HepG2 (cell line): ENCODE results near the gene CACNB4. TPM values are rescaled to one million over a fixed set of nuclear protein-coding genes. Genes with fewer than 3 reads are reported as not detected.
"Not testable (repeated sequence)": the region's sequence is repeated elsewhere in the genome, so short reads cannot be mapped to it uniquely, and the experiment has no call there.

ENCODE experiments used
- ATAC-seq: fragments of 200-7000 bp; cut with Tn5 transposase; 3 replicates; pipeline ENCODE4 v1.9.1; 2020; ENCODE audit warnings: mild to moderate bottlenecking, moderate library complexity
- BruUV-seq: library from RNA; stranded (reverse); fragments of 400-500 nt; replicated peaks from 2 replicates; lab custom pipeline; 2021; lab: Mats Ljungman, UMichigan
- CTCF ChIA-PET: fragments of 300-600 bp; formaldehyde crosslinking; extraction: SDS; loops from one replicate; lab custom pipeline; 2021; ENCODE audit warnings: low total read pairs, inconsistent platforms, low intra/inter-chr PET ratio; lab: Yijun Ruan, JAX
- POLR2A ChIA-PET: fragments of 350-600 bp; sonication (Branson Sonifier 250); formaldehyde crosslinking; loops from one replicate; lab custom pipeline; 2020; ENCODE audit warnings: antibody characterized with exemption, inconsistent platforms; lab: Yijun Ruan, JAX
- DNase-seq: peaks from one replicate; pipeline ENCODE4 v3.0.0-alpha.2; 2015; ENCODE audit warnings: low spot score
- FAIRE-seq: peaks from 3 replicates; lab custom pipeline; 2011; peaks lifted over from hg19 to GRCh38; lab: Jason Lieb, UNC
- H2AFZ ChIP-seq: one replicate; pipeline ENCODE4 v1.6.1; 2011; ENCODE audit warnings: low read length, inconsistent platforms
- H3K27ac ChIP-seq: fragments of 300-600 bp; 3 replicates; pipeline ENCODE4 v1.8.0; 2011; ENCODE audit warnings: mixed run types, mild to moderate bottlenecking, mixed read lengths, low read length, inconsistent platforms; ENCODE audit not compliant: insufficient read depth; ENCODE audit errors: extremely low read length
- H3K27me3 ChIP-seq, 2 experiments: fragments of 200-600 bp in 1 of 2; 2 replicates in 1 of 2; 3 replicates in 1 of 2; pipeline versions ENCODE4 v1.6.0 to v1.8.0; 2011; ENCODE audit warnings: low read length in 2 of 2, mild to moderate bottlenecking in 2 of 2, moderate library complexity in 2 of 2, inconsistent platforms in 1 of 2; ENCODE audit not compliant: insufficient read depth in 2 of 2, control insufficient read depth in 1 of 2
- H3K36me3 ChIP-seq, 2 experiments: fragments of 200-600 bp in 1 of 2; replicated peaks in 1 of 2; 2 replicates in 1 of 2; 3 replicates in 1 of 2; pipeline versions ENCODE4 v1.5.1 to v1.8.0; 2011; ENCODE audit warnings: low read length in 2 of 2, inconsistent platforms in 1 of 2; ENCODE audit not compliant: insufficient read depth in 2 of 2, control insufficient read depth in 1 of 2
- H3K4me1 ChIP-seq: 2 replicates; pipeline ENCODE4 v1.5.1; 2012; ENCODE audit warnings: low read length, inconsistent platforms; ENCODE audit not compliant: insufficient read depth
- H3K4me2 ChIP-seq: 2 replicates; pipeline ENCODE4 v1.6.0; 2011; ENCODE audit warnings: low read depth, low read length, inconsistent platforms
- H3K4me3 ChIP-seq, 3 experiments: fragments of 200-600 bp in 1 of 3; sonication (generic), shearing (Covaris generic) in 1 of 3; replicated peaks in 1 of 3; 2 replicates each; pipeline ENCODE4 v1.5.1; 2011 to 2016; ENCODE audit warnings: low read length in 3 of 3, inconsistent platforms in 2 of 3, low read depth in 2 of 3, mild to moderate bottlenecking in 2 of 3, control low read depth in 1 of 3, mixed read lengths in 1 of 3; ENCODE audit not compliant: insufficient read depth in 1 of 3
- H3K79me2 ChIP-seq: one replicate; pipeline ENCODE4 v1.6.1; 2011; ENCODE audit warnings: low read length, inconsistent platforms; ENCODE audit not compliant: insufficient read depth
- H3K9ac ChIP-seq: 2 replicates; pipeline ENCODE4 v1.6.0; 2011; ENCODE audit warnings: mild to moderate bottlenecking, low read depth, low read length, inconsistent platforms; ENCODE audit not compliant: insufficient read depth
- H3K9me3 ChIP-seq: 2 replicates; pipeline ENCODE4 v1.5.1; 2012; ENCODE audit warnings: mild to moderate bottlenecking, low read length
- H4K20me1 ChIP-seq: 2 replicates; pipeline ENCODE4 v1.6.0; 2011; ENCODE audit warnings: inconsistent platforms, mild to moderate bottlenecking, low read length, moderate library complexity; ENCODE audit not compliant: insufficient read depth
- ARID3A ChIP-seq: IDR thresholded peaks from 2 replicates; pipeline ENCODE4 v1.6.1; 2012; ENCODE audit warnings: low read depth, low read length, improper control_type of control experiment
- CBX5 ChIP-seq: sonication (generic); formaldehyde crosslinking; IDR thresholded peaks from 2 replicates; pipeline ENCODE4 v1.4.0; 2020; ENCODE audit warnings: missing genetic modification reagents, borderline replicate concordance
- HNF4G ChIP-seq, 2 experiments: sonication (generic) in 1 of 2; formaldehyde crosslinking in 1 of 2; IDR thresholded peaks; 2 replicates each; pipeline versions ENCODE4 v1.4.0 to v1.6.1; 2011 to 2020; ENCODE audit warnings: borderline replicate concordance in 2 of 2, low read depth in 2 of 2, mild to moderate bottlenecking in 2 of 2, low read length in 1 of 2, missing genetic modification reagents in 1 of 2, moderate library complexity in 1 of 2
- KAT7 ChIP-seq: IDR thresholded peaks from 2 replicates; pipeline ENCODE4 v1.6.1; 2018; ENCODE audit warnings: borderline replicate concordance, missing compliant biosample characterization
- KDM2A ChIP-seq: sonication (generic); formaldehyde crosslinking; IDR thresholded peaks from 2 replicates; pipeline ENCODE4 v1.4.0; 2020; ENCODE audit warnings: low read depth, missing genetic modification reagents, borderline replicate concordance
- PRDM4 ChIP-seq: sonication (generic); formaldehyde crosslinking; IDR thresholded peaks from 2 replicates; pipeline ENCODE4 v1.9.0; 2021; ENCODE audit warnings: missing genetic modification reagents, borderline replicate concordance
- TMF1 ChIP-seq: sonication (generic); formaldehyde crosslinking; IDR thresholded peaks from 2 replicates; pipeline ENCODE4 v1.8.1; 2022; ENCODE audit warnings: low read depth, missing genetic modification reagents
- ZFP36L1 ChIP-seq: sonication (generic); formaldehyde crosslinking; IDR thresholded peaks from 2 replicates; pipeline ENCODE4 v1.8.0; 2022; ENCODE audit warnings: mild to moderate bottlenecking, missing genetic modification reagents, moderate library complexity
- ZNF275 ChIP-seq: sonication (generic); formaldehyde crosslinking; IDR thresholded peaks from 2 replicates; pipeline ENCODE4 v1.8.0; 2022; ENCODE audit warnings: missing genetic modification reagents, mild to moderate bottlenecking, inconsistent platforms, borderline replicate concordance
- ZNF331 ChIP-seq: sonication (generic); formaldehyde crosslinking; IDR thresholded peaks from 2 replicates; pipeline ENCODE4 v1.4.0; 2020; ENCODE audit warnings: missing genetic modification reagents
- ZNF777 ChIP-seq: sonication (generic); formaldehyde crosslinking; IDR thresholded peaks from 2 replicates; pipeline ENCODE4 v1.4.0; 2020; ENCODE audit warnings: missing genetic modification reagents
- whole genome bisulfite sequencing: methylation state at CpG from one replicate; pipeline ENCODE4 v1.1.6; 2017; ENCODE audit warnings: low lambda C conversion rate; 5-methylcytosine and 5-hydroxymethylcytosine counted together
- in situ Hi-C: cut with HindIII; loops from 2 replicates; pipeline ENCODE4 v1.10.0; 2017; ENCODE audit warnings: low pct_unique_long_range_greater_than_20kb; ENCODE audit not compliant: extremely low pct_ligation_motif_present
- intact Hi-C: fragments of 100-400 bp; cut with micrococcal nuclease; formaldehyde crosslinking; loops from one replicate; pipeline ENCODE4 v1.10.0; 2022; ENCODE audit not compliant: unreplicated experiment
- polyA plus RNA-seq, 8 experiments: library from polyadenylated mRNA; depleted of rRNA in 3 of 8; stranded (reverse) in 7 of 8; unstranded in 1 of 8; fragments of >200 nt; fragmentation: Illumina TruSeq in 4 of 8; extraction: Trizol in 4 of 8; gene quantifications; 2 replicates each; pipeline versions ENCODE4 v1.2.1 to v1.2.3, GENCODE V29; 2011 to 2016; ENCODE audit warnings: low read depth in 4 of 8, missing spikeins in 1 of 8, mixed read lengths in 1 of 8; ENCODE audit not compliant: insufficient read depth in 1 of 8
- total RNA-seq, 5 experiments: library from RNA; depleted of rRNA; stranded (reverse); fragments of >200 nt; fragmentation: Illumina TruSeq; extraction: Trizol; gene quantifications; 2 replicates each; pipeline ENCODE4 v1.2.3, GENCODE V29; 2016; ENCODE audit warnings: low read depth in 1 of 5

The CACNB4 gene
- total and polyA plus RNA-seq, 2 of the 13 experiments (the other 11 are each of a cell fraction or from before 2014, with no cell fraction given), result 5.1 to 14.3 TPM

DNA sequence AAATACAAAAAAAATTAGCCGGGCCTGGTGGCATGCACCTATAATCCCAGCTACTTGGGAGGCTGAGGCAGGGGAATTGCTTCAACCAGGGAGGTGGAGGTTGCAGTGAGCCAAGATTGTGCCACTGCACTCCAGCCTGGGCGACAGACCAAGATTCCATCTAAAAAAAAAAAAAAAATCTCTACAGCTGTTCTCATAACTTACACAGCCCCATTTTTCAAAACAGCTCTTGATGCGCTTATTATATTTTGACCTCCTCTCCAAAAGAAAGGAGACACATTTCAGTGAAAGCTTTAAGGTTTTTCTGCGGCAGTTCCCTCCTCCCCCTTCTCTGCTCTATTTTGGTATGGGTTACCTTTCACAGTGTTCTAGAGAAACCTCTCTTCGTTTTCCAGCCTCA is 95.6 kb downstream of the CACNB4 start:
- H3K27me3 ChIP-seq, H3K9ac ChIP-seq, POLR2A ChIA-PET, intact Hi-C loops, H3K36me3 ChIP-seq, FAIRE-seq, H3K4me2 ChIP-seq, H3K79me2 ChIP-seq, DNase-seq, H2AFZ ChIP-seq, ATAC-seq, H4K20me1 ChIP-seq, H3K4me3 ChIP-seq, BruUV-seq, CTCF ChIA-PET, H3K9me3 ChIP-seq, H3K27ac ChIP-seq: not testable (repeated sequence)
- peaks cover 20% of the 10 kb centered on the region for H3K4me1 ChIP-seq
- in situ Hi-C loops, result loop anchor here (25.0 kb wide), 1 partner anchor 366 kb away; no protein-coding TSS in a partner anchor
- WGBS, result 79% methylated on average over 5 of the region's 5 CpGs

- ChIA-PET POLR2A (no interaction called here), CTCF (interaction anchor here (0.7 to 5.1 kb wide), 5 partner anchors 9 to 222 kb away, joined by 3 to 52 read pairs (median 4); no protein-coding TSS in a partner anchor)
- H3K4me2 ChIP-seq, result no peak overlapping the region
- DNase-seq (peak; percentile 77), FAIRE-seq (peak; percentile 64), ATAC-seq (peak; percentile 64)
- H3K9ac ChIP-seq, result no peak overlapping the region
- no peaks in the 10 kb centered on the region for H3K79me2 ChIP-seq
- H3K9me3 ChIP-seq, result no peaks in the 10 kb centered on the region
- no peaks in the 10 kb centered on the region for H3K27me3 ChIP-seq
- BruUV-seq, result no TSS peak
- no peak overlapping the region for H3K4me3 ChIP-seq
- no peaks in the 10 kb centered on the region for H3K36me3 ChIP-seq
- no peak overlapping the region for H2AFZ ChIP-seq
- H4K20me1 ChIP-seq, result no peaks in the 10 kb centered on the region
- 21% methylated on average over 6 of the region's 6 CpGs for WGBS
- intact Hi-C loops (loop anchor here (1.0 to 5.0 kb wide), 3 partner anchors 26 to 357 kb away; partner anchors contain the start of gene ARL5A), in situ Hi-C loops (no loop called here)
- H3K27ac ChIP-seq, result no peak overlapping the region
- H3K4me1 ChIP-seq, result peaks cover 55% of the 10 kb centered on the region
- TF ChIP-seq CBX5 (CRISPR knock-in tag), result 0 out of 2 replicates have a peak, but pooled peaks have one; percentile 46
- peak; percentile 14; the same call in 1 of the 2 replicates for TF ChIP-seq ZNF331 (CRISPR knock-in tag)
- peak; percentile 17; the same call in 1 of the 2 replicates for TF ChIP-seq HNF4G (IDR thresholded peaks at IDR 0.05; ENCODE audit: borderline replicate concordance, low read depth, low read length)
- no peak for TF ChIP-seq HNF4G (CRISPR knock-in tag; IDR thresholded peaks at IDR 0.05; ENCODE audit: borderline replicate concordance, low read depth)
- no peak for TF ChIP-seq ZNF275 (CRISPR knock-in tag)
- TF ChIP-seq TMF1 (CRISPR knock-in tag), result no peak
- TF ChIP-seq ARID3A, result peak; percentile 77; the same call in 1 of the 2 replicates
- peak; percentile 89 for TF ChIP-seq ZNF777 (CRISPR knock-in tag)
- 0 out of 2 replicates have a peak, but pooled peaks have one; percentile 37 for TF ChIP-seq KAT7
- TF ChIP-seq KDM2A (CRISPR knock-in tag), result peak; percentile 69
- TF ChIP-seq PRDM4 (CRISPR knock-in tag), result no peak
- TF ChIP-seq ZFP36L1 (CRISPR knock-in tag), result no peak
Measured at GRCh38 chr2:151999053-151999452, 99.8 kb downstream of the CACNB4 start.
